MCF 10A (cell line): ENCODE results near the gene ATMIN. TPM values are rescaled to one million over a fixed set of nuclear protein-coding genes. Genes with fewer than 3 reads are reported as not detected.

Experiments used
- BruUV-seq: library from RNA; stranded (reverse); fragments of 400-500 nt; replicated peaks from 2 replicates; lab custom pipeline; 2021; lab: Mats Ljungman, UMichigan
- CTCF ChIA-PET: fragments of 300-600 bp; sonication (Branson Sonifier 250); formaldehyde crosslinking; extraction: SDS; loops from one replicate; lab custom pipeline; 2021; ENCODE audit warnings: antibody characterized with exemption, inconsistent platforms; lab: Yijun Ruan, JAX
- POLR2A ChIA-PET: fragments of 300-600, 350-650 bp; sonication (Branson Sonifier 250); formaldehyde crosslinking; extraction: SDS; loops from one replicate; lab custom pipeline; 2020; ENCODE audit warnings: antibody characterized with exemption, inconsistent platforms; lab: Yijun Ruan, JAX
- DNase-seq: peaks from one replicate; pipeline ENCODE4 v3.0.0-alpha.2; 2018; ENCODE audit not compliant: unreplicated experiment
- H3K27ac Mint-ChIP-seq: one replicate; pipeline ENCODE4 v1.8.0; 2022; ENCODE audit warnings: mild to moderate bottlenecking, low read depth, mixed read lengths; ENCODE audit not compliant: unreplicated experiment
- H3K27me3 Mint-ChIP-seq: one replicate; pipeline ENCODE4 v1.8.0; 2022; ENCODE audit warnings: mixed read lengths; ENCODE audit not compliant: insufficient read depth, unreplicated experiment
- H3K36me3 Mint-ChIP-seq: one replicate; pipeline ENCODE4 v1.8.0; 2022; ENCODE audit warnings: mild to moderate bottlenecking, moderate library complexity, mixed read lengths; ENCODE audit not compliant: insufficient read depth, unreplicated experiment
- H3K4me1 Mint-ChIP-seq: one replicate; pipeline ENCODE4 v1.8.0; 2022; ENCODE audit warnings: mixed read lengths; ENCODE audit not compliant: insufficient read depth, unreplicated experiment
- H3K4me3 Mint-ChIP-seq: one replicate; pipeline ENCODE4 v1.8.0; 2022; ENCODE audit warnings: mild to moderate bottlenecking, moderate library complexity, mixed read lengths; ENCODE audit not compliant: unreplicated experiment
- H3K9me3 Mint-ChIP-seq: one replicate; pipeline ENCODE4 v1.8.0; 2022; ENCODE audit warnings: mixed read lengths; ENCODE audit not compliant: unreplicated experiment
- intact Hi-C: fragments of 100-400 bp; cut with micrococcal nuclease; formaldehyde crosslinking; loops from 2 replicates; pipeline ENCODE4 v1.14.1; 2022
- total RNA-seq: library from RNA; stranded (reverse); gene quantifications from 2 replicates; pipeline ENCODE4 v1.2.3, GENCODE V29; 2022
- TF ChIP-seq, protein P1 (sequence below): fragments of 200-600 bp; IDR thresholded peaks from one replicate; pipeline ENCODE4 v1.8.0; 2022; ENCODE audit warnings: antibody characterized with exemption, mild to moderate bottlenecking; ENCODE audit not compliant: unreplicated experiment

Gene ATMIN
- total RNA-seq, 1 experiment from 2014 or later, result 33.8 TPM

GRCh38 chr16:81001330-81001729 lies 34.3 kb upstream of the ATMIN start:
- TF ChIP-seq, protein P1, sequence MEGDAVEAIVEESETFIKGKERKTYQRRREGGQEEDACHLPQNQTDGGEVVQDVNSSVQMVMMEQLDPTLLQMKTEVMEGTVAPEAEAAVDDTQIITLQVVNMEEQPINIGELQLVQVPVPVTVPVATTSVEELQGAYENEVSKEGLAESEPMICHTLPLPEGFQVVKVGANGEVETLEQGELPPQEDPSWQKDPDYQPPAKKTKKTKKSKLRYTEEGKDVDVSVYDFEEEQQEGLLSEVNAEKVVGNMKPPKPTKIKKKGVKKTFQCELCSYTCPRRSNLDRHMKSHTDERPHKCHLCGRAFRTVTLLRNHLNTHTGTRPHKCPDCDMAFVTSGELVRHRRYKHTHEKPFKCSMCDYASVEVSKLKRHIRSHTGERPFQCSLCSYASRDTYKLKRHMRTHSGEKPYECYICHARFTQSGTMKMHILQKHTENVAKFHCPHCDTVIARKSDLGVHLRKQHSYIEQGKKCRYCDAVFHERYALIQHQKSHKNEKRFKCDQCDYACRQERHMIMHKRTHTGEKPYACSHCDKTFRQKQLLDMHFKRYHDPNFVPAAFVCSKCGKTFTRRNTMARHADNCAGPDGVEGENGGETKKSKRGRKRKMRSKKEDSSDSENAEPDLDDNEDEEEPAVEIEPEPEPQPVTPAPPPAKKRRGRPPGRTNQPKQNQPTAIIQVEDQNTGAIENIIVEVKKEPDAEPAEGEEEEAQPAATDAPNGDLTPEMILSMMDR, result no peak
- intact Hi-C loops, result loop anchor here (10.0 kb wide), 1 partner anchor 733 kb away; no protein-coding TSS in a partner anchor
- Mint-ChIP-seq H3K36me3 (no peaks in the 10 kb centered on the region), H3K4me3 (no peak overlapping the region), H3K27ac (no peak overlapping the region), H3K27me3 (no peaks in the 10 kb centered on the region), H3K4me1 (peaks cover 27% of the 10 kb centered on the region), H3K9me3 (no peaks in the 10 kb centered on the region)
- no TSS peak for BruUV-seq
- ChIA-PET CTCF (interaction anchor here (0.7 to 1.6 kb wide), 3 partner anchors 8 to 272 kb away, joined by 3 to 13 read pairs (median 4); partner anchors contain the start of gene ATMIN), POLR2A (interaction anchor here (6.3 kb wide), 1 partner anchor 7 kb away, joined by 64 read pairs; no protein-coding TSS in a partner anchor)
- no peak for DNase-seq

GRCh38 chr16:81003064-81003463 lies 32.6 kb upstream of the ATMIN start:
- Mint-ChIP-seq H3K36me3 (peaks cover 14% of the 10 kb centered on the region), H3K27me3 (no peaks in the 10 kb centered on the region), H3K4me3 (no peak overlapping the region), H3K27ac (no peak overlapping the region), H3K4me1 (peaks cover 27% of the 10 kb centered on the region), H3K9me3 (no peaks in the 10 kb centered on the region)
- ChIA-PET POLR2A (interaction anchor here (0.9 to 6.3 kb wide), 4 partner anchors 9 to 73 kb away, joined by 4 to 64 read pairs (median 32); partner anchors contain the start of genes ATMIN and C16orf46), CTCF (interaction anchor here (0.9 to 4.9 kb wide), 10 partner anchors 9 to 734 kb away, joined by 3 to 67 read pairs (median 6); partner anchors contain the start of gene ATMIN)
- BruUV-seq, result no TSS peak
- no peak for DNase-seq
- TF ChIP-seq, protein P1, result no peak
- intact Hi-C loops, result loop anchor here (10.0 kb wide), 1 partner anchor 732 kb away; no protein-coding TSS in a partner anchor

DNA sequence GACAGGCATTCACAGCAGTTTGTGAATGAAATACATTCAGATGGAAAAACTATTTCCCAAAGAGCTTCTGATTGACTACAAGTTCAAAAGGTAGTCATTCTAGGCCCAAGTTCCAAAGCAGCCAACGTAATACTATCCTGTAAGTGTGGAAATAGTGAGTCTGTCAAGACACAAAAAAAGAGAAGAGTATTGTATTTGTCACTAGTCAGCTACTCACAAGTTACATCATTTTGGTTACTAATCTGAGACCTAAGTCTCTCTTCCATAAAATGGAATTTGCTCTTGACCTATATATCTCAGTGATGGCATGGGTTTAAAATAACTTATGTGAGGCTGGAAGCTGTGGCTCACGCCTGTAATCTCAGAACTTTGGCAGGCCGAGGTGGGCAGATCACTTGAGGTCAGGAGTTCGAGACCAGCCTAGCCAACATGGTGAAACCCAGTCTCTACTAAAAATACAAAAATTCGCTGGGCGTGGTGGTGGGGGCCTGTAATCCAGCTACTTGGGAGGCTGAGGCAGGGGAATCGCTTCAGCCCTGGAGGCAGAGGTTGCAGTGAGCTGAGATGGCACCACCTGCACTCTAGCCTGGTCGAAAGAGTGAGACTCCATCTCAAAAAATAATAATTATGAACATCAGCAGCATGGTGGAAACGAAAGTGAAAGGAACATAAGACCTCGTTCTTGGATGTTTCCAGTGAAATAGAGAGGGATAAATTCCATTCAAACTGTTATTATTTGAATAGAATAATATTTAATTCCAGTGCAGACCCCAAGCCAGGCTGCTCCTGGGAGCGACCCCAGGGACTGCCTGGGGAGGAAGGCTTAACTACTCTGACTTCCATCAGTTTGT lies 31.8 kb upstream of the ATMIN start:
- peaks cover 19% of the 10 kb centered on the region for H3K36me3 Mint-ChIP-seq
- POLR2A ChIA-PET, result interaction anchor here (0.9 to 6.3 kb wide), 4 partner anchors 10 to 73 kb away, joined by 4 to 64 read pairs (median 32); partner anchors contain the start of genes ATMIN and C16orf46
- no peak overlapping the region for H3K4me3 Mint-ChIP-seq
- intact Hi-C loops, result loop anchor here (10.0 kb wide), 1 partner anchor 731 kb away; no protein-coding TSS in a partner anchor
- TF ChIP-seq, protein P1, result no peak
- CTCF ChIA-PET, result interaction anchor here (0.6 to 4.9 kb wide), 27 partner anchors 10 to 754 kb away, joined by 3 to 67 read pairs (median 3); partner anchors contain the start of gene ATMIN
- no peaks in the 10 kb centered on the region for H3K9me3 Mint-ChIP-seq
- peaks cover 32% of the 10 kb centered on the region for H3K4me1 Mint-ChIP-seq
- no TSS peak for BruUV-seq
- H3K27me3 Mint-ChIP-seq, result no peaks in the 10 kb centered on the region
- no peak for DNase-seq
- H3K27ac Mint-ChIP-seq, result peak overlapping the region; percentile 54
